NB4 (cell line): ENCODE results near the gene TRIO.

Experiments
- CTCF ChIP-seq: IDR thresholded peaks from one replicate; pipeline ENCODE4 v1.5.1; 2012; ENCODE audit warnings: low read depth, low read length
- MAX ChIP-seq: IDR thresholded peaks from 2 replicates; pipeline ENCODE4 v1.6.1; 2011; ENCODE audit warnings: low read depth, low read length
- MYC ChIP-seq: IDR thresholded peaks from 2 replicates; pipeline ENCODE4 v1.6.1; 2011; ENCODE audit warnings: low read depth, low read length
- POLR2A ChIP-seq: IDR thresholded peaks from 2 replicates; pipeline ENCODE4 v1.6.1; 2011; ENCODE audit warnings: mild to moderate bottlenecking; ENCODE audit not compliant: insufficient read length; ENCODE audit errors: extremely low read depth

- no peak for TF ChIP-seq CTCF
- TF ChIP-seq MYC, result no peak
- no peak for TF ChIP-seq POLR2A
- TF ChIP-seq MAX, result no peak
These were observed 171.0 kb downstream of the TRIO start for GRCh38 chr5:14313986-14314690.
